GM12874 (cell line): ENCODE results near the gene TCEA2.
A peak's percentile ranks its signal among the peaks of the same experiment; 100 is the strongest.

Source experiments
- CTCF ChIP-seq: IDR thresholded peaks from 2 replicates; pipeline ENCODE4 v1.5.1; 2011; ENCODE audit warnings: low read depth, mild to moderate bottlenecking, control low read depth, low read length, moderate library complexity; ENCODE audit not compliant: insufficient read depth

Gene TCEA2

GRCh38 chr20:64056889-64057627, 5.9 kb upstream of the TCEA2 start:
- TF ChIP-seq CTCF, result no peak

- peak; percentile 97 for TF ChIP-seq CTCF
Observed at GRCh38 chr20:64057628-64058498, 5.1 kb upstream of the TCEA2 start.

GRCh38 chr20:64058536-64058935, 4.5 kb upstream of the TCEA2 start:
- TF ChIP-seq CTCF, result no peak

- TF ChIP-seq CTCF, result no peak
Observed at GRCh38 chr20:64062276-64062595, 762 bp upstream of the TCEA2 start.

- no peak for TF ChIP-seq CTCF
Observed at GRCh38 chr20:64063389-64064144, 569 bp downstream of the TCEA2 start.

- TF ChIP-seq CTCF, result no peak
Observed at GRCh38 chr20:64064145-64064698, 1.2 kb downstream of the TCEA2 start.
